Measurements from ENCODE around the gene UNC93B1.

The UNC93B1 gene

DNA sequence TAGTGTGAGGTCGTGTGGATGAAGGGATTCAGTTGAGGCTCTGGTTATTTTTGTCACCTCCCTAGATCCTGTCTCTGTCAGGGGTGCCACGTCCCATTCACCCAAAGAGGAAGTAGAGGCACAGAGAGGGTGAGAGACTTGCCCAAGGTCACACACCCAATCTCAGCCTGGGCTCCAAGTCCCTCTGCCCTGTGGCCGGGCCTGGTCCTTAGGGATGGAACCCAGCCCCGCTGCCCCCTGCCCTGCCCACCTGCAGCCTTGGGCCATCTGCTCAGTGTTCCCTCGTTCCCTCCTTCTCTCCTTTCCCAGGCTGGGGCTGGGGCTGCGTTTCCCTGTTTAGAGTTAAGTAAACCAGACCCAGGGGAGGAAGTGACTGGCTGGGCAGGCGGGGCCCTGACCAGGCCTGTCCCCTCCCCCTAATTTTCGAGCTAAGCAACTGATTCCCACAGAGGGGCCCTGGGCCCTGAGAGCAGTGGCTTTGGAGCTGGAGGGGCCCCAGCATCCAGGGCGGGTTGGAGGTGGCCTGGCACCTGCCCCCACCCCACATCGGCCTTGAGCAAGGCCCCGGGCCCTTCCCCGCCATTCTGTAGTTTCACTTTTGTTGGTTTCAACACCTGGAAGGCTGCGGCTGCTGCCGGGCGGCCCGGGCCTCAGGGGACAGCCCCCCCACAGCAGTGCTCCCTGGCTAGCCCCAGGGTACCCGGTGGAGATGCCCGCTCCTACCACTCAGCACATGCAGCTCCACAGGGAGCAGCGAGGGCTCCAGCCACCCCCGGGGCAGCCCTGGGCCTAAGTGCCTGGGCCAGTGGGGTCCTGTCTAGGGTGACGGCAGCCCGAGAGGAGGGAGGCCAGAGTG, 36.4 kb upstream of the UNC93B1 start:
- no peak for DNase-seq (ENCODE audit: low read depth, low spot score)

DNA sequence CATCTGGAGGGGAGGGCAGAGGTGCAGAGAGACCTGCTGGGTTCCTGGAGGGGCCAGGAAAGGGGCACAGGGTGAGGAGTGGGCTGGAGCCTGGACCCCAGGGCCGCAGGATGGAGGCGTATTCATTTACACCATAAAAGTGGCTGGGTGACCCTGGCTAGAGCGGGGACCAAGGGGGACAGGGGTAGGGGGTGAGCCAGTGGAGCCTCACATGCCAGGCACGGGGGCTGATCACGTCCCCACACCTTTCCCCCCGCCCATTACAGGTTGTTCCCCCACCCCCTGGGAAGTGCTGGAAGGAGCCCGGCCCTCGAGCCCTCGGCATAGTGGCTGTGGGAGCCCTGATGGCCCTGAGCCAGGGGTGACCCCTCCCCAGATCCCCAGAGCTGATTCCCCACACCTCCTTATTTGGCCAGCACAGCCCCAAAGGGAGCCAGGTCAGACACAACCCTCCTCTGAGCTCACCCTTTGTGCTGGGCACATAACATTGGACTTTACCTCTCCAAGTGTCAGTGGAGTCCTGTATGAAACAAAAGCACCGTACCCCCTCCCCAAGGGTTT, 35.7 kb upstream of the UNC93B1 start:
- DNase-seq (ENCODE audit: low read depth, low spot score): no peak

DNA sequence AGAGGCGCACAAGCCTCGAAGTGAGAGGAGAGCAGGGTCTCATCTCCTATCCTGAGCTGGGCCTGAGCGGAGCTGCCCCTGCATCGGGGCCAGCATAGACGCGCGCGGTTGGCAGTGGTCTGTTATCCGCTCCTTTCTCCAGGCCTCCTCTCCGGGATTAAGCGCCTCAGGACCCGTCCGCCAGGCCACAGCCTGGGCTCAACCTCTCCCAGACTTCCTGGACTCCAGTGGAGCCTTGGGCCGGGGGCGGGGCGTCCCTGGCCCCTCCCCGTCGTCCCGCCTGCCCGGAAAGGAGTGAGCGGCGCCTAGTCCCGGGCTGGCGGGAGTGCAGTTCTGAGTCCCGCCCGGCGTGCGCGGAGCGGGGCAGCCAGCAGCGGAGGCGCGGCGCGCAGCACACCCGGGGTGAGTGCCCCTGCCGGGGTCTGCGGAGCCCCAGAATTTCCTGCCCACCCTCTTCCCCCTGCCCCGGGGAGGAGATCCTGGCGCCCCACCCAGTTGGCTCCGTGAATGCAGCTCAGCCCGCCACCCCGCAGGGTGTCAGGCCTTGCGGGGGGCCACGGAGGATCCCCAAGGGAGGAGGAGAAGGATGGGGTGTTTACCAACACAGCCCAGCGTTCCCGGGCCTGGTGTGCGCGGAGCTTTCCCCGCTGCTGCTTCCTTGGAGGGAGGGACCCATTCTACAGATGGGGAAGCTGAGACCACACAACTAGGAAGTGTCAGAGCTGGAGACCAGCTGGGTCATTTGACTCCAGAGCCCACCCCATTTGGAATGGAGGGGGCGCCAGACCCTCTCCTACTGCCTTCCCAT, 35.0 kb upstream of the UNC93B1 start, which contains the start of gene TCIRG1:
Gene TCIRG1, plus strand, starts transcription at position 308 of the 808 bp plus-strand sequence. CDS start 2,247 bp downstream, outside the sequence.
- DNase-seq (ENCODE audit: low read depth, low spot score): peak; percentile 15

DNA sequence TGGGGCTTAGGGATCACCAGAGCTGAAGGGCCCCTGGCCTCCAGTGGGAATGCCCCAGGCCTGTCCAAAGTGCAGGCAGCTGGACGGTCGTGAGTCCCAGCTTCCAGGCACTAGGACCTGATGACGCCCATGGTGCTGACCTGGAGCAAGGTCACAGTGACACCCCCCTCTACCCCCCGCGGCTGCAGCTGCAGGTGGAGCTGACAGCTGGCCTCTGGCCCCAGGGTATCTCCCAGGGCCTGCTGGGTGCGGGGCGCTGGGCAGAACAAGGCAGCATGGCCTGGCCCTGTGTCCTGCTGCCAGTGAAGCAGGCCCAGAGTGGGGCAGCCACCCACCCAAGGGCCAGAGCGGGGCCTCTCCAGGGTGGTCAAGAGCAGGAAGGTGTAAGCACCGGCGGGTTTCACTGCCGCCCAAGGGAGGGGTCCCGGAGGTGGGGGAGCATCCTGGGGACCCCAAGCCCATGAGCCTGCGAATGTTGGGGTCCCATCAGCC, 34.4 kb upstream of the UNC93B1 start:
- DNase-seq (ENCODE audit: low read depth, low spot score): no peak

DNA sequence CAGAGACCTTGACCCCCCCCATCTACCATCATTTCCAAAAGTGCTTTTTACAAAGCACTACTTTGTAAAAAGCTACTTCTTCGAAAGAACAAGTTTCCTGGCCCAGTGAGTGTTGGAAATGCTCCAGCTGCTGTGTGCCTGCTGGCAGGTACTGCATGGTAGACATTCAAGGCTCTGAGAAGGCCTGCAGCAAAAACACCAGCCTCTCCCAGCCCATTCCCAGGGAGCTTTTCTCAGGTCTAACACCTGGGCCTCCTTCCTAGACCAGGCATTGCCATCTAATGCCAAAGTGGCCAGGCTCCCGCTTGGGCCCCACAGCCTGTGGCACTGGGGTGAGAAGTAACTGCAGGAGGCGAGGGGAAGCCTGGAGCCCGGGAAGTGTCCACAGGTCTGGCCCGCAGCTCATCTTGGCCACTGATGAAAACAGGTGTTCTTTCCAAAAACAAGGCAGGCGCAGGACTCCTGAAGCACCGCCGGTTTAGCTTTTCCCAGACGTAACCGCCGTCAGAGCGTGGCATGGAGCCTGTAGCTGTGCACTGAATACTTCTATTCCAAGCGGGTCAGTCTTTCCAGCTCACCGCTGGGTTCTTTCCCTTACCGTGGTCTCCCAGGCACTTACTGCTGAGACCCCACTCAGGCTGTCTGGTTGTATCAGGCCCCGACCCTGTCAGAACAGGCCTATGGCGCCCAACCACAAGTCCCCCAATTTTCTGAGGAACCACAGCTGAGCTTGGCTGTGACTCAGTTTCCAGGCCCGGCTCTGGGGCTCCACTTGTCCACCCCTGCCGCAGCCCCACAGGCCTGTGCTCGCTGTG, 33.7 kb upstream of the UNC93B1 start:
- no peak for DNase-seq (ENCODE audit: low read depth, low spot score)

DNA sequence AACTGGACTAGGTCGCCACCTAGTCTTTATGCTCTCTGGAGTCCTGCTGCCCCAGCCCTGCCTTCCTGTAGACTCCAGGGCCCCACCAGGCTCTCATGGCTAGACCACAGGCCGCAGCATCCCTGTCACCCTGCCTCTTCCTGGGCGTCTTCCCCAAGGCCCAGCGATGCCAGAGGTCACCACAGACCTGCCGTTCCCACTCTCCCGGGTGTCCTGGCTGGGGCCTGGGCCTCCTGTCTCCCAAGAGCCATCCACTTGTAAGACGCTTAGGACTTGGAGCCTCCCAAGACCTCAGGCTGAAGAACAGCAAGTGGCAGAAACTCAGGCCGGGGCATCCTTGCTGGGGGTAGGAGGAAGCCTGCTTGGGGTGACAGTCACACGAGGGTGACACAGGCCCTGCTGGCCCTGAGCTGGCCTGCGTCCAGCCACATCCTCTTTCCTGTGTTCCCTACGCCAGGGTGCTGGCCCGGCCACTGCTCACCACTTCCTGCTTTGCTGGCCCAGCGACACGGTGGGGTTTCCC, 32.9 kb upstream of the UNC93B1 start:
- DNase-seq (ENCODE audit: low read depth, low spot score): no peak

DNA sequence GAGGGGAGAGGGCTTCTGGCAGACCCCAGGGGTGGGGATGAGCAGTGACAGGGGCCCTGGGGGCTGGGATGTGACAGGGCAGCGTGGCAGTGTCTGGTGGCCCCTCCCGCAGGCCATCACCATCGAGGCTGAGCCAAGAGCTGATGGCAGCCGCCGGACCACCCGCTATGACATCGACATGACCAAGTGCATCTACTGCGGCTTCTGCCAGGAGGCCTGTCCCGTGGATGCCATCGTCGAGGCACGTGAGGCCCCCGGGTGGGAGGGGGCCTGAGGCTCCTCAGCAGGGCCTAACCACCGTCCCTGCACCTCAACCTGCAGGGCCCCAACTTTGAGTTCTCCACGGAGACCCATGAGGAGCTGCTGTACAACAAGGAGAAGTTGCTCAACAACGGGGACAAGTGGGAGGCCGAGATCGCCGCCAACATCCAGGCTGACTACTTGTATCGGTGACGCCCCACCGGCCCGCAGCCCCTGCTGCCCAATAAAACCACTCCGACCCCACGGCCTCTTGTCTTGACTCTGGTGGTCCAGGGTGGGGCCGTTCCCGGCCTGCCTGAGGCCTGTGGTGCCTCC, 32.3 kb upstream of the UNC93B1 start:
- no peak for DNase-seq (ENCODE audit: low read depth, low spot score)

DNA sequence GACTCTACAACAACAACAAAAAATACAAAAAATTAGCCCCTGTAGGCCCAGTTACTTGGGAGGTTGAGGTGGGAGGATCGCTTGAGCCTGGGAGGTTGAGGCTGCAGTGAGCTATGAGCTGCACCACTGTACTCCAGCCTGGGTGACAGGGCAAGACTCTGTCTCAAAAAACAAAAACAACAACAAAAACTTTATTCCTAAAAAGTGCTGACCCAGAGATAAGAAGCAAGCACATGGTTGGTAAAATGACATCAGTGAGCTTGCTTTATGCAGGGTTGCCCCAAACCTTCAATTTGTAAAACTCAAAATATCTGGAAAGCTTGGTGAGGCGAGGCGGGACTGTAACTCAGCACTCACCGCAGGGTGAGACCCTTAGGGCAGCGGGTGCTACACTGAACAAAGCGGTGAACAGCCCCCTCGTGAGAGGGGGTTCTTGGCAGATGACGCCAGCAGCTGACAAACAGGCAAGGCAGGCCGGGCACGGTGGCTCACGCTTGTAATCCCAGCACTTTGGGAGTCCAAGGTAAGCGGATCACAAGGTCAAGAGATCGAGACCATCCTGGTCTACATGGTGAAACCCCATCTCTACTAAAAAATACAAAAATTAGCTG, 31.5 kb upstream of the UNC93B1 start:
- no peak for DNase-seq (ENCODE audit: low read depth, low spot score)

DNA sequence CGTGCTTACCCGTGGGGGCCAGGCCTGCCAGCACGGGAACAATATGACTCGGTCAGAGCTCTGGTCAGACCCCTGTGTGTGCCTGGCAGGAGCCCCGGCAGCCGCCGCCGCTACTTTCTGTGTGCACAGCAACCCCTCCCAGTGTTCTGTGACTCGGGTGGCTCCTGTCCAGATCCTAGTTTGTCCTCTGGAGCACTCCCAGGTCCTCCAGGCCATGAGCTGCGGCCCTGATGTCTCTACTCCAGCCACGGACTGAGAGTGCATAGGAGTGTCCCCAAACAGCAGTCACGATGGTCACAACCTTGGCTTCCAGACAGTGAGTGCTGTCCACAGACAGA, 29.8 kb upstream of the UNC93B1 start:
- no peak for DNase-seq (ENCODE audit: low read depth, low spot score)

DNA sequence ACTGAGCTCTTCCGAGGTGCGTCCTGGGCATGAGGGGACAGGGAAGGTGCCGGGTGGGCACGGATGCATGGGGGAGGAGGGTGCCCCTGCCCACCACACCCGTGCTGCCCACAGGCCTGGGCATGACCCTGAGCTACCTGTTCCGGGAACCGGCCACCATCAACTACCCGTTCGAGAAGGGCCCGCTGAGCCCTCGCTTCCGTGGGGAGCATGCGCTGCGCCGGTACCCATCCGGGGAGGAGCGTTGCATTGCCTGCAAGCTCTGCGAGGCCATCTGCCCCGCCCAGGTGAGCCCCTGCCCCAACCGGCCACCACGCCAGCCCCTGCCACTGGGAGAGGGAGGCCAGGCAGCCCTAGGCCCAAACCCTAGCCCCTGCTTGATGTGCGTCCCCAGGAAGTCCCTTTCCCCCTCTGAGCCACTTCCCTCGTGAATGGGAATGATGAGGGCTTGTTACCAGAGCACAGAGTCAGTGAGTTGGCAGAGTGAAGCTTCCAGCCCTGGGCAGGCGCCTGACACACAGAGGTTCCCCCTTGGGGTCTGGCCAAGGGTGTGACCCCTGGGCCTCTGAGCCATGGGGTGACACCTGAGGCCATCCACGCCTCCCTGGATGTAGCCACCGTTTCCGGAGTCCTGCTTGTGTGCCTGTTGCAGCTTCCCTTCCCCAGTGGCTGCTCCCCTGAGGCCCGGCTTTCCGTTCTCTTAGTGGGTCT, 29.3 kb upstream of the UNC93B1 start:
- DNase-seq (ENCODE audit: low read depth, low spot score): no peak

DNA sequence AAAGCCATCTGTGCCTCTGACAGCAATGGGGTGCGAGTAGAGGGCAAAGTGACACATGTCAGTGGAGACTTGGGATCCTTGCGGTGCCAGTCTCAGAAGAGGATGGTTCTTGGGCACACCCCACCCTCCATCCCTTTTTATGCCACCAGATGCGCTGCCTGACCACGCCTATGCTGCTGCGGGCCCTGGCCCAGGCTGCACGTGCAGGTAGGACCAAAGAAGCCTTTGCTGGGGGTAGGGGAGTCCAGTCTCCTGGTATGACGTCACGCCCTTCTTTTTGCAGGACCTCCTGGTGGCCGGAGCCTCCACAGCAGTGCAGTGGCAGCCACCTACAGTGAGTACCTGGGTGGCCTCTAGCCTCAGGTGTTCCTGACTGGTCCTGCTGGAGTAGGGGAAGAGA, 28.1 kb upstream of the UNC93B1 start:
- DNase-seq (ENCODE audit: low read depth, low spot score): no peak

DNA sequence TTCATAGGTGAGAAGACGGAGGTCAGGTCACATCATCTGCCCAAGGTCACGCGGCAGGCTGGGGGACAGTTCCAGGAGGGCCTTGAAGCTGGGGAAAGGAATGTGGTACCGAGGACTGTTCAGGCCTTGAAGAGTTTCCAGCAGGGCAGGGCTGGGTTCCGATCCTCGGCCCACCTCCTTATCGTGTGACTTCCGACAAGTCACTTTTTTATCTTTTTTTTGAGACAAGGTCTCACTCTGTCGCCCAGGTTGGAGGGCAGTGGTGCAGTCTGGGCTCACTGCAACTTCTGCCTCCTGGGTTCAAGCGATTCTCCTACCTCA, 27.2 kb upstream of the UNC93B1 start:
- no peak for DNase-seq (ENCODE audit: low read depth, low spot score)

DNA sequence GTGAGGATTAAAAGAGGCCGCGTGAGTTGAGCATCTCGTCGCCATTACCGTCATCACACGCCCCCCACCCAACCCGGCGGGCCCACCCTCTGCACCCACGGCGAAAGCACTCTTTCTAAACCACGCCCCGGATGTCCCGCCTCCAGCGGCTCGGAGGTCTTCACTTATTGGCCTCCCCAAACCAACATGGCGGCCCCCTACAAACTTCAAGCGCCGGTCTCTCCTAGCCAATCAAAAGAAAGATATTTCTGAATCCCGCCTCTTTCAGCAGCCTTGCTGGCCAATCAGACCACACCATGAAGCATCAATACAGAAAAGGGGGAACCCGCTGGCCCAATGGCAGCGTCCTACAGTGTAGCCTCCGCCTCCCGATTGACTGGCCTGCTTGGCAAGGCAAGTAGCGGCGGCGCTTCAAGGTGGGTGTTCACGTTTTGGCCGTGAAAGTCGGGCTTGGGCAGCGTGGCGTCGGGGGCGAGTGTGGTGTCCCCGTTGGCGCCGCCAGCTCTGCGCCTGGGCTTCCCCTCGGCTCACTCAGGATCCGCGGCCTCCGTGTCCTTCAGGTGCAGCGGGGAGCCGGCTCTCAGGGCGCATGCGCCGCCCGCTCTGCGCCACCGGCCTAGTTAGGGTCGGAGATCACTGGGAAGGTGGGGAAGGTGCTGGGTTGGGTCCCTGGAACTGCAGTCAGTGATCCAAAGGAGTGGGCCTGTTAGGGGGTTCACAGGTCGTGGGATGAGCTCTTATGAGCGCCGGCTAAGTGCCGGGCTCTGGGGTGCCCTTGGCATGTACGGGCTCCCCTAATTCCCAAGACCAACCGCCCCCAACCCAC, 26.6 kb upstream of the UNC93B1 start, which contains the start of gene NDUFS8:
Gene NDUFS8, plus strand, starts transcription at position 364 of the 826 bp plus-strand sequence. CDS start 1,471 bp downstream, outside the sequence.
- DNase-seq (ENCODE audit: low read depth, low spot score): peak; percentile 97

DNA sequence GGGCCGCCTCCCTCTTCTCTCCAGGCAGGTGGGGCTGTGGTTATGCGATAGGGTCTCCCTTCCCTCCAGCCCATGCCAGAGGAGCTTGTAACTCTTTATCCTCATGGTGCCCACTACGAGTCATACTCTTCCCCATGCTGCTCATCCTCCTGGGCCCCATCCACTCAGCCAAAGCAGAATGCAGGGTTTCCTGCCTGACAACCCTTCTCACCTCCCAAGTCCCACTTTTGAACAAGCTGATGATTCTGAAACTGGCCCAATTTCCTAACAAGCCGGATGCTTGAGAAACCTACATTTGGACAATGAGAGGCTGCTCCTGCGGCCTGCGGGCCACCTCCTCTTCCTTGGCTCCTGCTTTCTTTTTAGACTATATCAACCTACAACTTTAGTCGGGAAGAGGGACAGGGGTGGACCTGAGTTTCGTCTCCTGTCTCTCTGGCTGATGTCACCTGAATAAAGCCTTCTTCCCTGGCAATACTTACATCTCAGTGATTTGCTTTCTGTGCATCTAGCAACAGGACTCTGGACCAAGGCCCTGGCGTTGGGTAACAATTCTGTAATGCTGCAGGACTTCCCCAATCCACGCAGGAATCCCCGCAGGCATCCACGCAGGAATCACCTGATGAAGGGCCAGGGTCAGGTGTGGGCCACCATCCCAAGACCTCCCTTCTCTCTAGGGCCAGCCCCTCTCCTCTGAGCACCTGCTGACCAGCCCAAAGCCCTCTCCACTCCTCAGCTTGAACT, 25.1 kb upstream of the UNC93B1 start:
- no peak for DNase-seq (ENCODE audit: low read depth, low spot score)

DNA sequence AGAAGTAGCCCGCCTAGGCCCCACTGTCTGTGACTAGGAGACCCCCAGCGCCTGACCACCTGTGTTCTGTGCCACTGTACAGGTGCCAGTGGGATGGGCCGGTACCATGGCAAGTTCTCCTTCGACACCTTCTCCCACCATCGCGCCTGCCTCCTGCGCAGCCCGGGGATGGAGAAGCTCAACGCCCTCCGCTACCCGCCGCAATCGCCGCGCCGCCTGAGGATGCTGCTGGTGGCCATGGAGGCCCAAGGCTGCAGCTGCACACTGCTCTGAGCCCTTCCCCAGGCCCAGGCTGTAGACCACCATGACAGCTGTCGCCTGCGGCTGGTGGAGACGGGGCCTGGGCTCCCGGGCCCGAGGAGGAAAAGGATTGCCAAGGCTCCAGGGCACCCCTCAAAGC, 23.8 kb upstream of the UNC93B1 start:
- DNase-seq (ENCODE audit: low read depth, low spot score): no peak

DNA sequence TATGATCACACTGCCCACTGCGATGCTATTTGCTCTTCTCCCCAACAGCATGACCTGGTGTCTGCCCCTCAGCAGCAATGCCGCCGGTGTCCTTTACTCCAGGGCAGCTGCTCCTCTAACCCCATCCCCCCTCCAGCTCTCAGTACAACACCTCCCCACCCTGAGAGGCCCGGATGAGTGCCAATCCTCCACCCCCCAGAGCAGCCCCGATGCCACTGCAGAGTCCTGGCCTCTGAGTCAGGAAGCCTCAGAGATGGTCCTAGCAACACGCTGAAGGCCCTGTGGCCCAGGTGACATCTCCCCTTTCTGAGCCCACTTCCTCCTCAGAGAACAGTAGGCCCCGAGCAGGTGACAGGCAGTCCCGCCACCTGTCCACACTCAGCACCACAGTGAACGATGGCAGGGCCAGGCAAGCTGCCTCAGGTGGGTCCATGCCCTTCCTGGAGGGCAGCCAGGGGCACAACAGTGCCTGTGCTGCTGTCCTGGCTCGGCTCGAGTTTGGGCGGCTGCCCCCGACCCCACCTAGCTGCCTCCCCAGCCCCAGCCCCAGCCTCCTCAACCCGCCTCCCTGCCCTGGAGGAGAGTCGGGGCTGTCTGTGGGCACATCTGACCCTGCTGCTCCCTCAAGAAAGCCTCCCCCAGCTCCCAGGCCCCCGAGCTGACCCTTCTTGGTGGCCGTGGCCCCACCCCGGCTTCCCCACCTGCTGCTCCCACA, 22.7 kb upstream of the UNC93B1 start:
- no peak for DNase-seq (ENCODE audit: low read depth, low spot score)

DNA sequence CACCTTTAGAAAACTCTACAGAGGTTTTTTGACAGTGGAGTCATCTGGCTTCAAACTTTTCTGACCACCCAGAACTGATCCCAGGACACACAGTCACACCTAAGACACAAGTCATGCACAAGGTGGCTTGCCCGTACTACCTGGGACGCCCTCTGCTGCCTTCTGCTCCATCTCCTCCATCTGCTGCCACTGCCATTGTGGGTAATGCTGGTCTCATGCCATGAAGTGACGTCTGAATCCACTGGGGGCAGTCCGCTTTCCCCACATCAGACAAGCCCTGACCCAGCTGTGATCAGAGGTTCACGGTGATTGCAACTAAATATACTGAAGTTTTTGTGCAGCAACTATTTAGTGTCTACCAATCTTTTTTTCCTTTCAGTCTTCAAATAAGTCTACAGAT, 21.1 kb upstream of the UNC93B1 start:
- DNase-seq (ENCODE audit: low read depth, low spot score): no peak

DNA sequence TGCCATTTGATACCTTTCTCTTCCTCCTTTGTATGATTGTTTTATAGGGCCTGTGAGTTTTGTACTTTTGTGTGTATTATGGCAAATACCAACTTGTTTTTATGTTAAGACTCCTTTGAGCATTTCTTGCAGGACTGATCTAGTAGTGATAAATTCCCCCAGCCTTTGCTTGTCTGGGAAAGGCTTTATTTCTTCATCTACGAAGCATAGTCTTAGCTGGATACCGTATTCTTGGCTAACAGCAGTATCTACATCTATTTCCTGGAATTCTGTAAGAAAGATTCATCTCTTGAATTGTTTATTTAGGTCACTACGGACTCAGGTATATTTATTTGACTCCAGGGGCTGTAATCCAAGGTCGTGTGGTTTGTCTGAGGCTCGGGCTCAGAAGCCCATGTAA, 20.6 kb upstream of the UNC93B1 start:
- no peak for DNase-seq (ENCODE audit: low read depth, low spot score)
